Femur (tissue), 1 donor: ENCODE data around the gene AUTS2.

ENCODE experiments used
- DNase-seq: peaks from one replicate; pipeline ENCODE4 v3.0.0-alpha.2; 2017

The AUTS2 gene

DNA sequence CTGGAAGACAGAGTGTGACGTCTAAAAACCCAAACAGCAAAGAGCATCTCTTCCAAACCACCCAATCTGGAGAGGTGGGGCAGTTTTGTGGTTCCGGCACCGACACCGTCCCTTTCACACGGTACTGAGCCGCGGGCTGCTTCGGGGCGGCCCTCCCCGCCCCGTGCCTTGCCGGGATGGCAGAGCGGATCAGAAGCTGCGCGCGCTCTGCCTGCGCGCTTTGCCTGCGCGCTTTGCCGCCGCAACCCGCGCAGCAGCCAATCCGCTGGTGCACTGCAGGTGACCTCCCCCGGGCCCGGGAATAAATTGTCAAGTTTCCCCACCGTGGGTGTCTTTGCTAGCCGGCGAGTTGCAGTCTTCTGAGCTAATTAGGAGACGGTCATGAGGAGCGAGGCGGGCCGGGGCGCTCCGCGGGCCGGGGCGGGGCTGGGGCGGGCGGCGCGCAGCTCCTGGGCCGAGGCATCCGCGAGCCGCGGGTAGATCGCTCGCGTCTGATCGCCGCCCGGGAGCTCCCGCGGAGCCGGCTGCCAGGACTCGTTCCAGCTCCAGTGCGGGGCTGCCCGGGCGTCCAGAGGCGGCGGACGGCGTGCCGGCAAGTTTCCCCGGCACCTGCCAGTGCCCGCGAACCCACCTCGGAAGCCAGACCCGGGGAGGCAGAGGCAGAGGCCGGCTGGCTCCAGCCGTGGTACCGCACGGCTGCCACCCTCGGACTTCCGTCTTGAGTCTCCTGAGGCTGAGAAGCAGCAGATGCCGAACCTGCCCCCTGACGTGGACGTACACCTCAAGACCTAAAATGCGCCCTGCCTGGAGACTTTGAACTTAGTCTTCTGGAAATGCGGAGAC is 997.7 kb downstream of the AUTS2 start:
- no peak for DNase-seq

DNA sequence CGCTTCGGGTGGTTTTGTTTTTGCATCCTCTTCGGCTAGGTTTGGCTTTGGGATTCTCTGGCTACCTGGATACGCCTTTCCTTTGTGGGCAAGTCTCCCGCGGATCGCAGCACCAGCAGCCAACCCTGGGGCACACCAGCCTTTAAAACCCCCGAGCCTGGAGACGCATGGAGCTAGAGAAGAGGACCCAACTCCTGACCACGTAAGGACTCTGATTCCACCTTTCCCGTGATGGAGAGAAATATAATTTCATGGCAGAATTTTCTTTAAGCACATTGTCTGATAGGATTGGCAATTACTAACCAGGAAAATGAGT is 998.3 kb downstream of the AUTS2 start:
- no peak for DNase-seq

DNA sequence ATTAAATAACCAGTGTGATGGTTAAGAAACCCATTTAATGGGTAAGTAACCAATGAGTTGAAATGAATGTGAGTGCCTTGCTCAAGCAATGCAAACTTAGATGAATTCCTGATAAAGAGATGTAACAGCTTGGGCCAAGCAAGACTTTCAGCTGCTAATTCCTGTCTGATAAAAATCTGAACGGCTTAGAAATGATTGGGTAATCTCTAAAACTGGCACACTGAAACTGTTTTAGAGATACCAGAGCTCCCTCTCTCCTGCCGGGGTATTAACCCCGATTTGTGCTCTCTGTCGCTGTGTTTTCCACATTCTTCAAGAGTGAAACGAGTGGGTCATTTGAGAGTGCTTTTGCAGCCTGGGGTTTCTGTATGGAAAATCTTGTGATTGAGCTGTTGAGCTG is 998.8 kb downstream of the AUTS2 start:
- DNase-seq: no peak

GRCh38 chr7:70598976-70599375 is 1000.7 kb downstream of the AUTS2 start:
- no peak for DNase-seq

- no peak for DNase-seq
Measured at GRCh38 chr7:70599446-70600190, 1001.3 kb downstream of the AUTS2 start.

DNA sequence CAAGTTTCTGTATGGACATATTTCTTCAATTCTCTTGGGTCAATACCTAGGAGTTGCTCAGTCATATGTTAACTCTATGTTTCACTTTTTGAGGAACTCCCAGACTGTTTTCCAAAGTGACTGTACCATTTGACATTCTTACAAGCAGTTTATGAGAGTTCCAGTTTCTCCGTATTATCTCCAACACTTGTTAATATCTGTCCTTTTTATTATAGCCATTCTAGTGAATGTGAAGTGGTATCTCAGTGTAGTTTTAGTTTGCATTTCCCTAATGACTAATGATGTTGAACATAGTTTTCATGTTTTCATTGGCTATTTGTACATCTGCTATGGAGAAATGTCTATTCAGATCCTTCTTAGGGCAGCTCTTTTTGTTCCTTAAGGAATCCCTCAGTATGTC is 1002.7 kb downstream of the AUTS2 start:
- no peak for DNase-seq

DNA sequence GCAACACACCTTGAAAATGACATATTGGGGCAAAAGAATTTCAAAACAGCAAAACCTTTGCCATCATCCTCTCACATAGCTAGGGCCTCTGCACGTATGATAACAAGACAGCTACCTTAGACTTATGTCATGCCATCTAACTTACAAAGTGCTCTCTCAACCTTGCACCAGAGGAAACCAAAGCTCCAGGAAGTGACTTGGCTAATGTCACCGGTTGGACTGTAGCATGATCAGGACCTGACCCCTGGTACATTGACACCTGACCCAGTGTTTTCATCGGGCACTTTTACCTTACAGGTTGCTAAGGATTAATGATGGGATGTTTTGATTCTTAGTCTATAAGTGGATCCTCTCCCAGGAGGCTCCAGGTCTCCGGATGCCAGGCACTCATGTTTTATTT is 1003.8 kb downstream of the AUTS2 start:
- no peak for DNase-seq

GRCh38 chr7:70607281-70607680 is 1009.0 kb downstream of the AUTS2 start:
- DNase-seq: no peak

DNA sequence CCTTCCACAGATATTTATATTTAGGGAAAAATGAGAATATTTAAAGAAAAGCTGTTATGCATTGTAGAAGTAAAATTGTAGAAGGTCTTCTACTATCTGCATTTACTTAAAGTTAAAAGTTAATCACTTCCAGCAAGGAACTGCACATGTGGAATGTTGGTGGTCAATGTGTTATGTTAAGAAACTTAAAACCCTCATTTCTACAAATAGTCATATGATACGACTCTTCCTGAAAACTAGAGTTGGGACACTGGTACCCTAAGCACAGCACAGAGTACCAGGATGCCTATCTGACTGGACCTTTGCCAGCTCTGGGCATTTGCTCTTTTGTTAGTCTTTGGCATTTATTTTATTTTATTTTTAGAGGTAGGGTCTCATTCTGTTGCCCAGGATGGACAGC is 1009.5 kb downstream of the AUTS2 start:
- DNase-seq: no peak

DNA sequence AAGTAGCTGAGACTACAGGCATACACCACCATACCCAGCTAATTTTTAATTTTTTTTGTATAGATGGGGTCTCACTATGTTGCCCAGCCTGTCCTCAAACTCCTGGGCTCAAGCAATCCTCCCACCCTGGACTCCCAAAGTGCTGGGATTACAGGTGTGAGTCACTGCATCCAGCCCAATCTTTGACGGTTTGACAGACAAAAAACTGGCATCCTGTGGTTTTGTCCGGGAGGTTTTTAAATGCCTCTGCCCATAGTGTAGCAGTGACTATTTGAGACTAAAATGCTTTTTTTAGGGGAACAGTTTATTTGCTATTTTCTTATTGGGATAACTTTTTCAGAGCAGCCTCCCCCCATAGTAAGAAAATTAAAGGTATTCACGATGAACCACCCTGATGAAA is 1010.0 kb downstream of the AUTS2 start:
- no peak for DNase-seq

DNA sequence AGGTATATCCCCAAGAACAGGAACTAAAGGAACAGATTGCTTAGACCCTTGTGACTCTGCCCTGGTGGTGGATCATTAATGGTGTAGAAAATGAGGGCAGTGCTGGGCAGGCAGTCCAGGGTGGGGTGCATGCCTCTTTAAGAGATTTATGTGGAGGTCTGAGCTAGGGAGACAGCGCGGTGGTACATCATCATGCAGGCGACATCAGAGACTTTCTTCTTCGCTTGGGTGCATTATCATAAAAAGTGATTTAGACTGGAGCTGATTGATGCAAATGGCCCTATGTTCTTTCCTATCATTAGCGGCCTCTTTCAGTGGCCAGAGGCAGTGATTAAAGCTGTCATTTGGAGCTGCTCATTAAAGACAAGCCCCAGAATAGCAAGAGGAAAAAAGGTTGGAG is 1014.5 kb downstream of the AUTS2 start:
- no peak for DNase-seq

DNA sequence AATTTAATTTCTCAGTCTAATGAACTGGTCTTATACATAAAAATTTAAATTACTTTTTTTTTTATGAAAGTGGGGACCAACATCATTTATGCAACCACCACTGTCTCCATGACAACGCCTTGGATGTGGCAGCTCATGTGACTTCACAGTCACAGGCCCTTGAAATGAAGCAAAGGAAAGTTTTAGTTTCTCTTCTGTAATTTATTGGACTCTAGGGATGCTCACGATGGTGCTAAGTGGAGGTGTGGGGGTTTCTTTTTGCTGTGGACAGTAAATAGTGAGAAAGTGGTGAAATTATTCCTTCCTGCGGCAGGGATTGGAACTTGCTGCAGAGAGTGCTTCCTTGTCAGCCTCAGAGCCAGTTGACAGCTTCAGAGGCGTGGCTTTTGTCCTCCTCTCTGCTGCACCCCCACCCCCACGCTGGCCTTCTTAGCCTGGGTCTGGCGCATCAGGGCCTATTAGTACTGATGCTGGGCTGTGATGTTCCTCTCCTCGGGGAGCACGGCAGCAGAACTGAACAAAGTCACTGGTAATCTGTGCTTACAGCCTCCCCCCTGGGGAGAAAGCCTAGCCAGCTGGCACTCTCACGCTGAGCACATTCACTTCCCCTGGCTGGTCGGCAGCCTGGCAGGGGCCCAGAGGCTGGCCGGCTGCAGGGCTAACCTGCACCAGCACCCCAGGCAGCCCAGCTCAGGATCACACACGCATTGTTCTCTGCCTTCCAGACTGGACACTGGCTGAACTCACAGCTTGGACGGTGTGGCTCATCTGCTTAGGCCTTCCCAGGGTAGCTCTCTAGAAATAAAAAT is 1016.2 kb downstream of the AUTS2 start:
- DNase-seq: peak; percentile 91

DNA sequence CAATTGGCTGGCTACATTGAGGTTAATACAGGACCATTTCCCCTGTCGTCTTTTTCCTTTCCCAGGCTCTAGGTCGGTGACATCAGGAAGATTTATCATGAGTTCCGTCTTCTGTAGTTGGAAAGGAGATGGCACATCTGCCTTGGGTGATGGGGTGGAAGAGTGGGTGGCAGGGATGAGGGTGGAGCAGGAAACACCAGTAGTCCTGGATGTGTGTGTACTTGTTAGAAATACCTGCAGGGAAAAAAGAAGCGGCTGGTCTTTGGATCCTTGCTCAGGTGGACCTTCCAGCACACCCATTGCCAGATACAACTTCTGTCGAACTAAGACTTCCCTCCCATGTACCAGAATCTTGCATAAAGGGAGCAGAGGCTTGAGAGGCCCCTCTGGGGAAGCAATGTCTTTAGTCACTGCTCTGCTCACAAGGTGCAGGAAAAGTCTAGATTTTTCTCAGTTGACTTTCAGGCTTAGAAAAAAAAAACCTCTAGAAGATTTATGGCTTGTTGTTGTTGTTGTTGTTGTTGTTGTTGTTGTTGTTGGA is 1016.9 kb downstream of the AUTS2 start:
- DNase-seq: no peak

GRCh38 chr7:70616211-70616610 is 1017.9 kb downstream of the AUTS2 start:
- DNase-seq: peak; percentile 35

DNA sequence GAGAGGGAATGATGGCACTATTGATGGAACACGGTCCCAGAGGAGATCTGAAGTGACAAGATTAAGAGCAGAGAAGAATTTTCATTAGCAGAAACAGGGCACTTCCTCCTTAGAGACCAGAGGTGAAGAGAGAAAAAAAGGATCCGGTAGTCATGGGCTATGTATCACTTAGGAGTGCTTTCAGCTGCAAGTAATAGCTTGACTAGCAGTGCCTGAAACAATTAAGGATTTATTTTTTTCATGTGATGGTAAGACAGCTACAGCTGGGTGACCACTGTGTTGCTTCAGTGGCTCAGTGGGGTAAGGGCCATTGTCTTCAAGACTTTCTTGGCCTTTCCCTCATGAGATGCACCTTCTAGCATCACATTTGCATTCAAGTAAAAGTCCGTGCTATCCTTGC is 1018.5 kb downstream of the AUTS2 start:
- DNase-seq: no peak

GRCh38 chr7:70618020-70618551 is 1019.8 kb downstream of the AUTS2 start:
- DNase-seq: no peak

DNA sequence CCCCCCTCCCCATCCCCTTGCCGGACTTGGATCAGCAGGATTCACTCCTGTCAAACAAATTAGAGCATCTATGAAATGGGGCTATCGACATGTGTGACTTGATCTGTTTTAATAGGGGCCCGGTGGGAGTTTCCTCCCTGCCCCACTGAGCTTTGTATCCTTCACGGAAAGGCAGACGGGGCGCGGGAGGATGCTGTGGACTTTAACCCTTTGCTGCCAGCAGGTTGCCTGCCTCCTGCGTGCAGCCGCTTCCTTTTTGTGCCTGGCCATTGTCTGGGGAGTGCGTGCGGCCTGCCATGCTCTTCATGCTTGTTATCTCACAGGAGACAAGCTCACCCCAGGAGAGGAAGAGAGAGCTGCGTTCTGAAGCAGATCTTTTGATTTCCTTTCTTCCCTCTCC is 1020.9 kb downstream of the AUTS2 start:
- no peak for DNase-seq

DNA sequence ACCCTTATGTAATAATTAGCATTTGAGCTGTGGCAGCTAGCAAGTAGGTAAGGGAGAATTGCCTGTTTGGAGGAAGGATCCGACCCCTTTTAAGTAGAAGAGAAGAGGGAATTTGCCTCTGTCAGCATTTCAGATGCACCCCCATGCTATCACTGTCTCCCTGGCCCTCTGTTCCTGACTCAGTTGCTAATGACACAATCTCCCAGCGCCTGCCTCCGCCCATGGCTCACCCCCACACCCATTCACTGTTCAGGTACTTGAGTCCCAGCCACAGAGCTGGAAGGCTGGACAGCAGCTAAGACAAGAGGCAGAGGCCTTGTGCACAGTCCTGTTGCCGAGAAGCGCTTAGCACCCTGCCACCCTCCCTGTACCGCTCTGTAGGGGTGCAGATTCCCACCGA is 1021.4 kb downstream of the AUTS2 start:
- no peak for DNase-seq

DNA sequence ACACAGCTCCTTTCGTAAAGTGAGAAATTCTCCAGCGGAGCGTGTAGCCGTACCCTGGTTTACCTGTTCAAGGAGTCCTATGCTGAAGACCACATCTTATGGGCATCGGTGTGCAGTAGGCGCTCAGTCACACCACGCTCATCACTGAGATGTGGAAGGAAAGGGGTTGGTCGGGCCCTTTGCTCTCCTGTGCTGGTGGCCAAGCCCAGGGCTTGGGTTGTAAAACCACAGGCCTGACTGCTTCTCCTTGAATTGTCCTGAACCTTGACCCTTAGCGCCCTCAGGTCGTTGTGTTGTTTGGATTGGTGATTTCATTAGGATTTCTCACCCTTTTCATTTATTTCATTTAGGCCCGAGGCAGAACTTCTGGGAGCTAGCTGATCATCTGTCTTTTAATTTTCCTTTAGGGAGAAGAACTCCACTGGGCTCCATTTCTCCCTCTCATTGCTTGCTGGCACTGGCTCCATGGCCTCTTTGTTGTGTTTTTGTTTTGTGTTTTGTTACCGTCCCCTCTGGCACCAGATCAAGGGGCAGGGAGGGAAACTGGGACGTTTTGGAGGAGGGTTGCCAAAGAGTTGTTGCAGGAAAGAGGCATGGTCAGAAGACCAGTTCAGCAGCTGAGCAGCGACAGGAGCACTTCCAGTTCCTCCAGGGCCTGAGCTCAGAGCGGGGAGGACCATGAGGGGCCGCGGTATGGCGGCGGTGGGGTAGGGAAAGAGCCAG is 1022.2 kb downstream of the AUTS2 start:
- DNase-seq: no peak

DNA sequence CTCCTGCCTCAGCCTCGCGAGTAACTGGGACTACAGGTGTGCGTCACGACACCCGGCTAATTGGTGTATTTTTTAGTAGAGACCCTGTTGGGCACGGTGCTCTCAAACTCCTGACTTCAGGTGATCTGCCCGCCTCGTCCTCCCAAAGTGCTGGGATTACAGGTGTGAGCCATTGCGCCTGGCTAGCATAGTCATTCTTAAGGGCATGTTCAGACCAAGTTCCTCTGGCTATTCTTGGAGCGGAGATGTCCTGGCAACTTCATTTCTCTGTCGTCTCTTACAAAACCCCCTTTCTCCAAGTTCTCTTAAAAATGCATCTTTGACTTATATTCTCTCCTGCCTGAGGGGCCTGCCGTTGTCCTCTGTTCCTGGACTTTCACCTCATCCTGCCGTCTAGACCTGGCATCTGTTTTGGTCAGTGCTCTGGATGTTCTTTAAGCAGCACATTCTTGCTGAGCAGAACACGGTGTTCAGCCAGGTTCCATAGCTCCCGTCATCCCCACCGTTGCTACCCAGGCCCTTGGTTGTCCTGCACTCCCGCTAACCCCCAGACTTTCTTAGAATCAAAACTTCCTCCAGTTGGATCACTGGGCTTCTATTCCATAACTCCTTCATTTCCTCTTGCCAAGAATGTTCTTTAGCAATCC is 1023.8 kb downstream of the AUTS2 start:
- peak; percentile 51 for DNase-seq

DNA sequence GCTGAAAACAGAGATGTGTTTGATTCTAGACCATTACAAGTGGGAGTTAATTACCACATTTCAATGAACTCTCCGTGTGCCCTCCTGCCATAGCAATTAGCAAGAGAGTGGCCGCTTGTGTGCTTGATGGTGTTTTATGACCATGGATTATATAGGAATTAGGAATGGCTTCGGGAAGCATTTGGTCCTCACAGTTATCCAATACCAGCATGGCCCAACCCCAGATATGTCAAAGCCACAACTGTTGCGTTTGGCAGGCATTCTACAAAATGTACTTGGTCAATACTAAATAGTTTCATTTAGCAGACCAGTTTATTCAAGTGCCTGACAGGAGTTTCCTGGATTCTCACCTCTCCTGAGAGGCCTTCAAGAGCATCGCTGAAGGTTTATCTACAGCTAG is 1024.7 kb downstream of the AUTS2 start:
- peak; percentile 47 for DNase-seq
